Activated naive CD8-positive, alpha-beta T cell treated with anti-CD3 and anti-CD28 coated beads, Interleukin-2, amount 50 U/mL, for 24 hours (primary cell): ENCODE measurements around the gene PEBP1.

ENCODE experiments used
- ATAC-seq: fragments of 150-1000 bp; cut with Tn5 transposase; one replicate; pipeline ENCODE4 v1.10.0; 2021
- DNase-seq: peaks from one replicate; pipeline ENCODE4 v3.0.0; 2021
- H3K27ac Mint-ChIP-seq: one replicate; pipeline ENCODE4 v1.8.0; 2021; ENCODE audit warnings: mild to moderate bottlenecking, mixed read lengths
- H3K27me3 Mint-ChIP-seq: one replicate; pipeline ENCODE4 v1.8.0; 2021; ENCODE audit warnings: mixed read lengths
- H3K36me3 Mint-ChIP-seq: one replicate; pipeline ENCODE4 v1.8.0; 2021; ENCODE audit warnings: low read depth, mixed read lengths
- H3K4me1 Mint-ChIP-seq: one replicate; pipeline ENCODE4 v1.8.0; 2021; ENCODE audit warnings: mixed read lengths
- H3K4me3 Mint-ChIP-seq: one replicate; pipeline ENCODE4 v1.8.0; 2021; ENCODE audit warnings: mild to moderate bottlenecking, moderate library complexity, mixed read lengths
- H3K9me3 Mint-ChIP-seq: one replicate; pipeline ENCODE4 v1.8.0; 2021; ENCODE audit warnings: mixed read lengths

Gene PEBP1

GRCh38 chr12:118135788-118136558 lies at the start of gene PEBP1:
Gene PEBP1 (plus strand): TSS chr12:118136124. CDS start chr12:118136210, 86 bp downstream.
- no peaks in the 10 kb centered on the region for H3K27me3 Mint-ChIP-seq
- DNase-seq (peak; percentile 95), ATAC-seq (peak; percentile 99)
- peak within 1 kb of the TSS; percentile 82 for H3K27ac Mint-ChIP-seq
- H3K4me3 Mint-ChIP-seq: peak within 1 kb of the TSS; percentile 86
- peaks cover 32% of the 10 kb centered on the region for H3K36me3 Mint-ChIP-seq
- H3K9me3 Mint-ChIP-seq: no peaks in the 10 kb centered on the region
- peaks cover 43% of the 10 kb centered on the region for H3K4me1 Mint-ChIP-seq

DNA sequence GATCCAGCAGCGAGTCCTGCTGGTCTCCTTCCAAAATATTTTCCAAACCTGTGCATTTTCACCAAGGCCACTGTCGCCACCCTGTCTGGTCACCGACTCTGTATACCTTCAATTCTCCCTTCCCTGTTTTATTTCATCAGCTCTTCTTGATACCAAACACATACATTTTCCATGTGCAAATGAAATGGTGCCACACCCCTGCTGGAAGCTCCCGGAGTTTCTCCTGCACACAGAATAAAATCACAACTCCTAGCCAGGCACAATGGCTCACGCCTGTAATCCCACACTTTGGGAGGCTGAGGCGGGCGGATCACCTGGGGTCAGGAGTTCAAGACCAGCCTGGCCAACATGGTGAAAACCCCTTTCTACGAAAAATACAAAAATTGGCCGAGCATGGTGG lies 46.1 kb upstream of the PEBP1 start:
- Mint-ChIP-seq H3K27me3 (no peaks in the 10 kb centered on the region), H3K9me3 (no peaks in the 10 kb centered on the region), H3K27ac (no peak overlapping the region), H3K4me1 (no peaks in the 10 kb centered on the region), H3K36me3 (no peaks in the 10 kb centered on the region), H3K4me3 (no peak overlapping the region)
- DNase-seq (no peak), ATAC-seq (no peak)

- Mint-ChIP-seq H3K27me3 (no peaks in the 10 kb centered on the region), H3K4me3 (no peak overlapping the region), H3K36me3 (no peaks in the 10 kb centered on the region), H3K9me3 (no peaks in the 10 kb centered on the region), H3K27ac (no peak overlapping the region), H3K4me1 (no peaks in the 10 kb centered on the region)
- no peak for DNase-seq
- ATAC-seq: no peak
These were observed 41.9 kb upstream of the PEBP1 start for GRCh38 chr12:118094039-118094438.

DNA sequence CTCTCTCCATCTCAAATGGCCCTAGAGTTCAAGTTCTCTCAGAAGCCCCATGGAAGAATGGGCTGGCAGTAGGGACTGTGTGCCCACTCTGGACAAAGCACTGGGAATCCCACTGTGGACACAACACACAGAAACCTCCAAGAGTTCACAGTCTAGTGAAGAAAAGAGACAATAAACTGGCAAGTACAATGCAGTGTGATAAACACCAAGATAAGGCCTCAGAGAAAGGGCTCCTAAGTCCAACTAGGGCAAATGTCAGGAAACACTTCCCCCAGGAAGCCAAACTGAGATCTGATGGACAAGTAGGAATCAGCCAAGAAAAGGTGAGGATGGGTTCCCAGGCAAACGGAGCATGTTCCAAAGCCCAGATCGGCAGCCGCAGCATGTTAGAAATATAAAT lies 37.5 kb upstream of the PEBP1 start:
- no peaks in the 10 kb centered on the region for H3K9me3 Mint-ChIP-seq
- no peak overlapping the region for H3K27ac Mint-ChIP-seq
- H3K36me3 Mint-ChIP-seq: no peaks in the 10 kb centered on the region
- peaks cover 4% of the 10 kb centered on the region for H3K4me1 Mint-ChIP-seq
- H3K27me3 Mint-ChIP-seq: peaks cover 14% of the 10 kb centered on the region
- DNase-seq: no peak
- no peak for ATAC-seq
- no peak overlapping the region for H3K4me3 Mint-ChIP-seq

DNA sequence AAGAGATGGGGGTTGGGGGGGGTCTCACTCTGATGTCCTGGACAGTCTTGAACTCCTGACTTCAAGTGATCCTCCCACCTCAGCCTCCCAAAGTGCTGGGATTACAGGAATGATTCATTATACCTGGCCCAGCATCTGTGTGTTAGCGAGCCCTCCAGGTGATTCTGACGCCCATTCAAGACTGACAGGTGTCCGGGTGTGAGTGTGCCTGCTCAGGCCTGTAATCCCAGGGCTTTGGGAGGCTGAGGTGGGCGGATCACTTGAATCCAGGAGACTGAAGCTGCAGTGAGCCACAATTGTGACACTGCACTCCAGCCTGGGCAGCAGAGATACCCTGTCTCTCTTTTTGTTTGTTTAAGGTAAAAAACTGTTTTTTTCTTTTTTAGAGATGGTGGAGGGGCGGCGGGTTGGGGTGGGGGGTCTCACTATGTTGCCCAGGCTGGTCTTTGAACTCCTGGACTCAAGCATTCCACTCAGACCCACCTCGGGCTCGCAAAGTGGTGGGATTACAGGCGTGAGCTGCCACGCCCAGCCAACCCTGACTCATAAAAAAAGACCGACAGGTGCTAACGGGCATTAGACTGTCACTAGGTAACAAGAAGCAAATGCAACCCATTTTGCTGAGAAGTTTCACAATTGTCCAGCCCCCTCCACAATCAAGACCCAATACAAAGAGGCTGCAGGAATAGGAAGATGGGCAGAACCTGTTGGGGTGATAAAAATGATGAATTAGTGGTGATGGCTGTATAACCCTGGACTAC lies 36.8 kb upstream of the PEBP1 start:
- DNase-seq: no peak
- no peaks in the 10 kb centered on the region for H3K36me3 Mint-ChIP-seq
- H3K9me3 Mint-ChIP-seq: no peaks in the 10 kb centered on the region
- ATAC-seq: no peak
- peaks cover 4% of the 10 kb centered on the region for H3K4me1 Mint-ChIP-seq
- no peak overlapping the region for H3K27ac Mint-ChIP-seq
- no peak overlapping the region for H3K4me3 Mint-ChIP-seq
- peaks cover 14% of the 10 kb centered on the region for H3K27me3 Mint-ChIP-seq

GRCh38 chr12:118101051-118101450 lies 34.9 kb upstream of the PEBP1 start:
- H3K27ac Mint-ChIP-seq: no peak overlapping the region

DNA sequence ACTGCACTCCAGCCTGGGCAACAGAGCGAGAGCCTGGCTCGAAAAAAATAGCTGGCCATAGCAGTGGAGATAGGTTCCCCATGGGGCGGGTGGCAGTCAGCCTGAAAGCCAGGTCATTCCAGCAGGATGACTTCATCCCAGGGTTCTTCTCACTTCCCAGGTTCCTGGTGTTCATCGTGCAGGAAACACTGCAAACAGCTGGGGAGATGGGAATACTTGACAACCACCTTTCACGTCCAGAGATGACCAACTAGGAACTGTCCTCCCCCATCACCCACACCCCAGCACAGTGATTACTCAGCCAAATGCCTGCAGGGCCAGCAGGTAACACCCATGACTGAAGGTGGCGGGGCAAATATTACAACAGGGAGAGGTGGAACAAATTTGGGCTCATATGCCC lies 33.9 kb upstream of the PEBP1 start:
- H3K36me3 Mint-ChIP-seq: no peaks in the 10 kb centered on the region
- H3K4me3 Mint-ChIP-seq: no peak overlapping the region
- no peaks in the 10 kb centered on the region for H3K9me3 Mint-ChIP-seq
- no peak overlapping the region for H3K27ac Mint-ChIP-seq
- peaks cover 7% of the 10 kb centered on the region for H3K4me1 Mint-ChIP-seq
- DNase-seq (no peak), ATAC-seq (no peak)
- H3K27me3 Mint-ChIP-seq: peaks cover 22% of the 10 kb centered on the region

More at GRCh38 chr12:118101051-118101450, 34.9 kb upstream of the PEBP1 start:
- peaks cover 22% of the 10 kb centered on the region for H3K27me3 Mint-ChIP-seq
- peaks cover 7% of the 10 kb centered on the region for H3K4me1 Mint-ChIP-seq
- H3K9me3 Mint-ChIP-seq: no peaks in the 10 kb centered on the region
- no peak for ATAC-seq
- H3K4me3 Mint-ChIP-seq: no peak overlapping the region
- H3K36me3 Mint-ChIP-seq: no peaks in the 10 kb centered on the region
- DNase-seq: no peak

DNA sequence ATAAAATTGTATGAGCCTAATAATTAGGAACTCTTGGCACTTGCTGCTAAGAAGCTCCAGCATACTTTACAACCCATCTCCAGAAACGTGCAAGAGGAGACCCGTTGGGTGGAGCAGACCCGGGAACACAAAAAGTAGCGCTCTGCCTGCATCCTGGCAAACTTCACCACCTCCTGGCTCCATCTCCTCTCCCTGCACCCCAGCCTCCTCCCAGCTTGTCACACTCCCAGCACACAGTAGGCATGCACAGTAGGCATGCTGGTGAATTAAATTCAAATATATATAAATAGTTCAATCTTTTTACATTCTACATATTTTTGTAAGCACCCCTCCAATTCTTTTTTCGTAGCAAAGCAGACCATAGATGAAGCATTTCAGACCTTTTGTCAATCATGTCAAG lies 33.3 kb upstream of the PEBP1 start:
- Mint-ChIP-seq H3K9me3 (no peaks in the 10 kb centered on the region), H3K36me3 (no peaks in the 10 kb centered on the region), H3K27ac (peak overlapping the region; percentile 64), H3K4me3 (peak overlapping the region; percentile 81), H3K4me1 (peaks cover 7% of the 10 kb centered on the region), H3K27me3 (peaks cover 22% of the 10 kb centered on the region)
- DNase-seq: no peak
- ATAC-seq: no peak

DNA sequence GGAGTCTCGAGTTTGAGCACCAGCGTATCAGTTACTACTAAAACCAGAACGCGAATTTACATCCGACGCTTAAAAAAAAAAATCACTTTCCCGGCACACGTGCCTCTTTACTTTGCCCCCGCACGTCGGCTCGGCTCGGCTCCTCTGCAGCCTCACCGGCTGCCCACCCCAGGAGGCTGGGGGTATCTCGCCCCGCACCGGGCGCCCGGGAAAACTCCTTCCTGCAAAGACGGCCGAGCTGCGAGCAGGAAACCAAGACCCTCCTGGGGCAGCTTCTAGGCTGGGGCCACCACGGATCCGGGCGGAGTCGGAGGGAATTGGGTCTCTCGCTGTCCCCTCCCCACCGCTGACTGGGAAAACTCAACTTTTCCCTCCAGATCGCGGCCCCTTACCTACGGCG lies 32.7 kb upstream of the PEBP1 start:
- Mint-ChIP-seq H3K27ac (peak overlapping the region; percentile 64), H3K9me3 (no peaks in the 10 kb centered on the region), H3K4me1 (peaks cover 7% of the 10 kb centered on the region), H3K36me3 (no peaks in the 10 kb centered on the region), H3K27me3 (peaks cover 22% of the 10 kb centered on the region), H3K4me3 (peak overlapping the region; percentile 81)
- DNase-seq (peak; percentile 19), ATAC-seq (peak; percentile 16)

- Mint-ChIP-seq H3K4me3 (peak within 1 kb of the TSS; percentile 81), H3K36me3 (no peaks in the 10 kb centered on the region), H3K27me3 (peaks cover 22% of the 10 kb centered on the region), H3K4me1 (peaks cover 7% of the 10 kb centered on the region), H3K27ac (peak within 1 kb of the TSS; percentile 64), H3K9me3 (no peaks in the 10 kb centered on the region)
- ATAC-seq (peak; percentile 54), DNase-seq (peak; percentile 21)
These were observed 32.1 kb upstream of the PEBP1 start, which contains the start of gene VSIG10 for GRCh38 chr12:118103601-118104382. Gene VSIG10 (minus strand): TSS chr12:118104011. CDS start chr12:118103671, 340 bp downstream.

DNA sequence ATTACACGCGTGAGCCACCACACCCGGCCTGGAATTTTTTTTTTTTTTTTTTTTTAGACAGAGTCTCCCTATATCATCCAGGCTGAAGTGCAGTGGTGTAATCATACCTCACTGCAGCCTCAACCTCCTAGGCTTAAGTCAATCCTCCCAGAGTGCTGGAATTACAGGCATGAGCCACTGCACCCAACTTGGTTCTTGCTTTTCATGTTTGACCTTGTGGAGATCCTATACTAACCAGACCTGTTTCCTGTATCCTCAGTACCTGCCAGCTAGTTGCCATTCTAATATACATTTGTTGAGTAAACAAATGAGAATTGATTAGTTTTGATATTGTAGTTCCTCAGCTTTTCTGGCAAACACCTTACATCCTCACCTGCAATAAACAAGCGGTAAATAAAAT lies 28.9 kb upstream of the PEBP1 start:
- Mint-ChIP-seq H3K27me3 (peaks cover 17% of the 10 kb centered on the region), H3K36me3 (no peaks in the 10 kb centered on the region), H3K4me3 (no peak overlapping the region), H3K9me3 (no peaks in the 10 kb centered on the region), H3K4me1 (peaks cover 7% of the 10 kb centered on the region), H3K27ac (no peak overlapping the region)
- ATAC-seq (no peak), DNase-seq (no peak)

DNA sequence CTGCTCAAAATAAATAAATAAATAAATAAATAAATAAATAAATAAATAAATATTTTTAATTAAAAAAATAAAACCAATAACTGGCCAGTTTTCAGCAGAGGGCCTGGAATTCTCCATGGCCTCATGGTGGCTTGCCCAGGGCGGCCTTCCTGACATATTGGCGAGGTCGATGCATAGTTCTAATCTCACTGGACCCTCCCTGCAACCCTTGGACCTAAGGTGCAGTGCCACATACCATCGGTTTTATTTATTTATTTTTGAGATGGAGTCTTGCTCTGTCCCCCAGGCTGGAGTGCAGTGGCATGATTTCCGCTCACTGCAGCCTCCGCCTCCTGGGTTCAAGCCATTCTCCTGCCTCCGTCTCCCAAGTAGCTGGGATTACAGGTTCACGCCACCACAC lies 28.2 kb upstream of the PEBP1 start:
- no peaks in the 10 kb centered on the region for H3K36me3 Mint-ChIP-seq

GRCh38 chr12:118109088-118109487 lies 26.8 kb upstream of the PEBP1 start:
- H3K27me3 Mint-ChIP-seq: peaks cover 8% of the 10 kb centered on the region
- ATAC-seq: no peak
- peaks cover 3% of the 10 kb centered on the region for H3K4me1 Mint-ChIP-seq
- DNase-seq: no peak
- no peak overlapping the region for H3K4me3 Mint-ChIP-seq
- H3K9me3 Mint-ChIP-seq: no peaks in the 10 kb centered on the region
- H3K36me3 Mint-ChIP-seq: no peaks in the 10 kb centered on the region
- H3K27ac Mint-ChIP-seq: no peak overlapping the region

More for the DNA sequence above, 28.2 kb upstream of the PEBP1 start:
- Mint-ChIP-seq H3K27ac (no peak overlapping the region), H3K4me3 (no peak overlapping the region), H3K9me3 (no peaks in the 10 kb centered on the region), H3K4me1 (peaks cover 7% of the 10 kb centered on the region), H3K27me3 (peaks cover 12% of the 10 kb centered on the region)
- ATAC-seq (no peak), DNase-seq (no peak)

DNA sequence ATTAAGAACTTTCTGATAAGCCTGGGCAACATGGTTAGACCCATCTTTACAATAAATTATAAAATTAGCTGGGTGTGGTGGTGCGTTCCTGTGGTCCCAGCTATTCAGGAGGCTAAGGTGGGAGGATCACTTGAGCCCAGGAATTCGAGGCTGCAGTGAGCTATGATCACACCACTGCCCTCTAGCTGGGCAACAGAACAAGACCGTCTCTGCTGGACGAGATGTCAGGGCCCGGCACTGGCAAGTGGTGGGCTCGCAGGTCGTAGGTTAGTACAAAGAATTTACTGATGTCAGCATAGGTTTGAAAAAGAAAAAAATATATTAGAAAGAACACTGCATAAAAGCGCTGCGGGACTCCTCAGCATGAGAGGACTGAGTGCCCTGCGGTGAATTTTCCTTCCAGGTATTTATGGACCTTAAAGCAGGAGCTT lies 16.5 kb upstream of the PEBP1 start:
- no peak for ATAC-seq
- Mint-ChIP-seq H3K36me3 (no peaks in the 10 kb centered on the region), H3K27ac (no peak overlapping the region), H3K9me3 (no peaks in the 10 kb centered on the region), H3K27me3 (no peaks in the 10 kb centered on the region), H3K4me1 (peaks cover 7% of the 10 kb centered on the region), H3K4me3 (no peak overlapping the region)
- DNase-seq: no peak
